ENCODE data around the gene VAV2.

Gene VAV2

DNA sequence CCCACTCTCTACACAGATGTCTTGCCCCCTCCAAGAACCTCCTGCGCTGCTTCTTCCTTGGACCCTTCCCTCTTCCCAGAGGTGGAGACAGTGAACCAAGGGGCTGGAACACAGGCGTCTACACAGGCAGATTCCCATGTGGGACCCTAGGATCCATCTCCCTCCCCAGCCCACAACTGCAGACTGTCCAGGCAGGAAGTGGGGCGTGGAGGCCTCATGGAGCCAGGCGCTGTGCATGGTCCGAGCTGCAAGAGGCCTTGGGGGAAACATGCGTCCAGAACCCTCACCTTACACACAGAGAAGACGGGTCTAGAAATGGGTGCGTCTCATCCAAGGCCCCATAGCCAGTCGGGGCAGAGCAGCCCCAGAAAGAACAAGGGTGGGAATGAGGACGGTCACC lies 117.5 kb downstream of the VAV2 start:
- Histone ChIP-seq H4K8ac (ENCODE audit: low read depth, low read length) (no peak overlapping the region), H3K4ac (ENCODE audit: low read length) (no peak overlapping the region), H2BK12ac (ENCODE audit: low read length) (no peak overlapping the region), H2BK120ac (ENCODE audit: low read depth, low read length) (no peak overlapping the region), H3K9me3 (replicated peaks in 1 of 2; ENCODE audit: control insufficient read depth in 2 of 2, insufficient read depth in 1 of 2, low read depth in 1 of 2, low read length in 2 of 2) (no peaks in the 10 kb centered on the region), H3K79me1 (ENCODE audit: low read depth, low read length) (peaks cover 37% of the 10 kb centered on the region), H3K23ac (ENCODE audit: low read depth, low read length, poor library complexity) (no peak overlapping the region), H2AFZ (ENCODE audit: low read length) (no peak overlapping the region), H4K91ac (ENCODE audit: low read depth, low read length, poor library complexity) (no peak overlapping the region), H3K18ac (ENCODE audit: low read length) (peak overlapping the region; percentile 93), H2AK5ac (ENCODE audit: low read depth, low read length) (peak overlapping the region; percentile 97), H3K4me3 (ENCODE audit: low read length in 2 of 2) (no peak overlapping the region), H2BK15ac (ENCODE audit: low read length) (no peak overlapping the region), H3K27me3 (ENCODE audit: control insufficient read depth in 3 of 3, insufficient read depth in 3 of 3, low read depth in 1 of 3, low read length in 3 of 3) (no peaks in the 10 kb centered on the region), H2BK5ac (ENCODE audit: low read length) (no peak overlapping the region), H3K4me1 (ENCODE audit: control insufficient read depth in 2 of 2, insufficient read depth in 1 of 2, low read depth in 1 of 2, low read length in 2 of 2) (peaks cover 24 to 26% of the 10 kb centered on the region in 2 donors), H3K4me2 (ENCODE audit: insufficient read depth, low read length, poor library complexity, severe bottlenecking) (no peak overlapping the region), H3K9ac (ENCODE audit: low read depth, low read length, poor library complexity) (peak overlapping the region; percentile 72), H3K36me3 (replicated peaks in 1 of 2; ENCODE audit: control insufficient read depth in 2 of 2, insufficient read depth in 2 of 2, low read length in 2 of 2) (peaks cover 0 to 2% of the 10 kb centered on the region in 2 donors), H3K27ac (replicated peaks; ENCODE audit: low read length) (no peak overlapping the region), H3K14ac (ENCODE audit: low read length) (peak overlapping the region; percentile 84)
- WGBS, 2 donors (ENCODE audit: extremely low coverage in 2 of 2, insufficient read length in 2 of 2, insufficient replicate concordance in 1 of 2) = no CpG with 5 or more reads among the region's 10 CpGs
- no peak for DNase-seq (ENCODE audit: low spot score)

DNA sequence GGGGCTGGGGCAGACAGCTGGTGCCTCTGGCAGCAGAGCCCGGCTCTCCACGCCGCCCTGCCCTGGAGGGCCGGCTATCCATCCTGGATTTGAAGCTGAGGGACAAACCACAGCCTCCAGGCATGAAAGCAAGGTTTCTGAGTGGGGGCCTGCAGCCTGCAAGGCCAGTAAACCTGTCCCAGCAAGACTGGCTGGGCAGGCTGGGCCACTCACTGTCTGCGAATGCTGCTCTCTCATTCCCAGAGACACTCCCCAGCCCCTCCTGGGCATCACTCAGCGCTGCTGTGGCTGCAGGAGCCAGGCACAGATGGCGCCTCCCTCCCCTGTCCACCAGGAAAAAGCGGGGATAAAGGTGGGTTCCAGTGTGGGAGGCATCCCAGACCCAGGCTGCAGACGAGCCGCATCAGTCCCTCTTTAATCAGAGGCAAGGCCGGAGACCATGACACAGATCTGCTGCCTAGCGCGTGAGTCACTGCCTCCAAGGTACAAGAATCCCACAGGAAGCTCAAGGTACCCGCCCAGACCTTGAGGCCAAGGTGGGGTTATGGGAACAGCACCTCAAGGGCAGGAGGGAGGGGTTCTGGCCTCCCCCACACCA lies 118.0 kb downstream of the VAV2 start:
- Histone ChIP-seq H3K9me3 (replicated peaks in 1 of 2; ENCODE audit: control insufficient read depth in 2 of 2, insufficient read depth in 1 of 2, low read depth in 1 of 2, low read length in 2 of 2) (no peaks in the 10 kb centered on the region), H3K4ac (ENCODE audit: low read length) (no peak overlapping the region), H2AK5ac (ENCODE audit: low read depth, low read length) (peak overlapping the region; percentile 49), H3K27ac (replicated peaks; ENCODE audit: low read length) (no peak overlapping the region), H3K4me3 (ENCODE audit: low read length in 2 of 2) (no peak overlapping the region), H2BK120ac (ENCODE audit: low read depth, low read length) (no peak overlapping the region), H2BK12ac (ENCODE audit: low read length) (no peak overlapping the region), H3K36me3 (replicated peaks in 1 of 2; ENCODE audit: control insufficient read depth in 2 of 2, insufficient read depth in 2 of 2, low read length in 2 of 2) (peaks cover 0 to 2% of the 10 kb centered on the region in 2 donors), H3K4me2 (ENCODE audit: insufficient read depth, low read length, poor library complexity, severe bottlenecking) (no peak overlapping the region), H4K8ac (ENCODE audit: low read depth, low read length) (no peak overlapping the region), H4K91ac (ENCODE audit: low read depth, low read length, poor library complexity) (no peak overlapping the region), H3K4me1 (ENCODE audit: control insufficient read depth in 2 of 2, insufficient read depth in 1 of 2, low read depth in 1 of 2, low read length in 2 of 2) (peaks cover 24% of the 10 kb centered on the region in 2 donors), H3K18ac (ENCODE audit: low read length) (peak overlapping the region; percentile 93), H3K79me1 (ENCODE audit: low read depth, low read length) (peaks cover 34% of the 10 kb centered on the region), H3K14ac (ENCODE audit: low read length) (peak overlapping the region; percentile 84), H3K27me3 (ENCODE audit: control insufficient read depth in 3 of 3, insufficient read depth in 3 of 3, low read depth in 1 of 3, low read length in 3 of 3) (no peaks in the 10 kb centered on the region), H2AFZ (ENCODE audit: low read length) (no peak overlapping the region), H2BK5ac (ENCODE audit: low read length) (peak overlapping the region; percentile 42), H3K23ac (ENCODE audit: low read depth, low read length, poor library complexity) (no peak overlapping the region), H2BK15ac (ENCODE audit: low read length) (no peak overlapping the region), H3K9ac (ENCODE audit: low read depth, low read length, poor library complexity) (peak overlapping the region; percentile 72)
- DNase-seq (ENCODE audit: low spot score) = no peak
- no CpG with 5 or more reads among the region's 14 CpGs for WGBS, 2 donors (ENCODE audit: extremely low coverage in 2 of 2, insufficient read length in 2 of 2, insufficient replicate concordance in 1 of 2)

DNA sequence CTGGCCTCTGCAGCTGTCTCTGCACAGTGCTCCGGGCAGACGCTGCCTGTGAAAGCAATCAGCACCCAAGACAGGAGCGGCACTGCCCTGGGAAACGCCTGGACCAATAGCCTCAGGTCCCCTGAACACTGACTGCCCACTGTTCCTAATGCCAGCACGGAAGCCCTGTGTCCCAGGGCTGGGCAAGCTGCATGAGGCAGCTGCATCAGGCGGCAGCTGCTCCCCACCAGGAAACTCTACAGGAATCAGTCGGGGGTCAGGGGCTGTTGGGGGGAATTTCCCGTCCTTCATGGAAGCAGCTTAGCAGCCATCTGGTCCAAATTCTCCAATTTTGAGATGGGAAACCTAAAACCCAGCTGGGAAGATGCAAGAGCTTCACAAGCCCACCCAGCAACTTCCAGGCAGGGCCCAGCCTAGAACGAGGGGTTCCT lies 118.6 kb downstream of the VAV2 start:
- DNase-seq (ENCODE audit: low spot score) = no peak
- Histone ChIP-seq H2AFZ (ENCODE audit: low read length) (no peak overlapping the region), H3K9ac (ENCODE audit: low read depth, low read length, poor library complexity) (peak overlapping the region; percentile 34), H4K8ac (ENCODE audit: low read depth, low read length) (no peak overlapping the region), H3K4me1 (ENCODE audit: control insufficient read depth in 2 of 2, insufficient read depth in 1 of 2, low read depth in 1 of 2, low read length in 2 of 2) (peaks cover 24% of the 10 kb centered on the region in 2 donors), H3K14ac (ENCODE audit: low read length) (peak overlapping the region; percentile 39), H4K91ac (ENCODE audit: low read depth, low read length, poor library complexity) (no peak overlapping the region), H2BK12ac (ENCODE audit: low read length) (no peak overlapping the region), H3K9me3 (replicated peaks in 1 of 2; ENCODE audit: control insufficient read depth in 2 of 2, insufficient read depth in 1 of 2, low read depth in 1 of 2, low read length in 2 of 2) (no peaks in the 10 kb centered on the region), H2BK5ac (ENCODE audit: low read length) (peak overlapping the region; percentile 42), H2AK5ac (ENCODE audit: low read depth, low read length) (peak overlapping the region; percentile 21), H3K27ac (replicated peaks; ENCODE audit: low read length) (no peak overlapping the region), H3K36me3 (replicated peaks in 1 of 2; ENCODE audit: control insufficient read depth in 2 of 2, insufficient read depth in 2 of 2, low read length in 2 of 2) (peaks cover 2% of the 10 kb centered on the region in 2 donors), H3K27me3 (ENCODE audit: control insufficient read depth in 3 of 3, insufficient read depth in 3 of 3, low read depth in 1 of 3, low read length in 3 of 3) (no peaks in the 10 kb centered on the region), H2BK120ac (ENCODE audit: low read depth, low read length) (no peak overlapping the region), H3K4me2 (ENCODE audit: insufficient read depth, low read length, poor library complexity, severe bottlenecking) (no peak overlapping the region), H3K18ac (ENCODE audit: low read length) (peak overlapping the region; percentile 35), H2BK15ac (ENCODE audit: low read length) (no peak overlapping the region), H3K79me1 (ENCODE audit: low read depth, low read length) (peaks cover 34% of the 10 kb centered on the region), H3K4ac (ENCODE audit: low read length) (no peak overlapping the region), H3K23ac (ENCODE audit: low read depth, low read length, poor library complexity) (peak overlapping the region; percentile 67), H3K4me3 (ENCODE audit: low read length in 2 of 2) (no peak overlapping the region)
- WGBS, 2 donors (ENCODE audit: extremely low coverage in 2 of 2, insufficient read length in 2 of 2, insufficient replicate concordance in 1 of 2) = no CpG with 5 or more reads among the region's 9 CpGs

DNA sequence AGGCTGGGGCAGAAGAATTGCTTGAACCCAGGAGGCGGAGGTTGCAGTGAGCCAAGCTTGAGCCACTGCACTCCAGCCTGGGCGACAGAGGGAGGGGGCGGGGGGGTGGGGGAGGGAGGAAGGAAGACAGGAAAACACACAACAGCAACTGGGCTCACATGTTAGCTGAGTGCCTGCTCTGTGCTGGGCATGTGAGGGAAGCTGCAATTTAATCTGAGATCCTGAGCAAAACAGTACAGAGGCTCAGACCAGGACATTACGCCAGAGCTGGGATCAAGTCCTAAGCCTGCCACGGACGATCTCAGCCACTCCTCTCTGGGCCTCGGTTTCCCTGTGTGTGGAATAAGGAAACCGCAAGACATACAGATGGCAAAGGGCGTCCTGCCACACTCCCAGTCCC lies 119.1 kb downstream of the VAV2 start:
- no peak overlapping the region for H3K4ac ChIP-seq (ENCODE audit: low read length)
- H3K4me1 ChIP-seq (ENCODE audit: control insufficient read depth in 2 of 2, insufficient read depth in 1 of 2, low read depth in 1 of 2, low read length in 2 of 2) = peaks cover 24% of the 10 kb centered on the region in 2 donors

More for the DNA sequence above, 119.1 kb downstream of the VAV2 start:
- Histone ChIP-seq H4K8ac (ENCODE audit: low read depth, low read length) (no peak overlapping the region), H3K79me1 (ENCODE audit: low read depth, low read length) (peaks cover 32% of the 10 kb centered on the region), H3K36me3 (replicated peaks in 1 of 2; ENCODE audit: control insufficient read depth in 2 of 2, insufficient read depth in 2 of 2, low read length in 2 of 2) (peaks cover 2 to 5% of the 10 kb centered on the region in 2 donors), H3K14ac (ENCODE audit: low read length) (peak overlapping the region; percentile 39), H2BK5ac (ENCODE audit: low read length) (peak overlapping the region; percentile 42), H4K91ac (ENCODE audit: low read depth, low read length, poor library complexity) (no peak overlapping the region), H2BK15ac (ENCODE audit: low read length) (no peak overlapping the region), H2BK120ac (ENCODE audit: low read depth, low read length) (no peak overlapping the region), H3K9ac (ENCODE audit: low read depth, low read length, poor library complexity) (peak overlapping the region; percentile 34), H3K27ac (replicated peaks; ENCODE audit: low read length) (no peak overlapping the region), H2BK12ac (ENCODE audit: low read length) (no peak overlapping the region), H2AFZ (ENCODE audit: low read length) (no peak overlapping the region), H3K27me3 (ENCODE audit: control insufficient read depth in 3 of 3, insufficient read depth in 3 of 3, low read depth in 1 of 3, low read length in 3 of 3) (no peaks in the 10 kb centered on the region), H3K18ac (ENCODE audit: low read length) (peak overlapping the region; percentile 35), H2AK5ac (ENCODE audit: low read depth, low read length) (peak overlapping the region; percentile 21), H3K23ac (ENCODE audit: low read depth, low read length, poor library complexity) (peak overlapping the region; percentile 67), H3K4me2 (ENCODE audit: insufficient read depth, low read length, poor library complexity, severe bottlenecking) (no peak overlapping the region), H3K9me3 (replicated peaks in 1 of 2; ENCODE audit: control insufficient read depth in 2 of 2, insufficient read depth in 1 of 2, low read depth in 1 of 2, low read length in 2 of 2) (no peaks in the 10 kb centered on the region), H3K4me3 (ENCODE audit: low read length in 2 of 2) (no peak overlapping the region)
- no peak for DNase-seq (ENCODE audit: low spot score)
- no CpG with 5 or more reads among the region's 9 CpGs for WGBS, 2 donors (ENCODE audit: extremely low coverage in 2 of 2, insufficient read length in 2 of 2, insufficient replicate concordance in 1 of 2)

All from neuronal stem cell (in vitro differentiated cells).